GM21723 (cell line): ENCODE data around the gene NUTM2G.
"Not testable (repeated sequence)": the region's sequence is repeated elsewhere in the genome, so short reads cannot be mapped to it uniquely, and the experiment has no call there.

Experiments used
- ATAC-seq: cut with Tn5 transposase; IDR thresholded peaks from one replicate; pipeline ENCODE4 v1.9.1; 2021; ENCODE audit warnings: mild to moderate bottlenecking, moderate library complexity; ENCODE audit not compliant: unreplicated experiment

The NUTM2G gene

DNA sequence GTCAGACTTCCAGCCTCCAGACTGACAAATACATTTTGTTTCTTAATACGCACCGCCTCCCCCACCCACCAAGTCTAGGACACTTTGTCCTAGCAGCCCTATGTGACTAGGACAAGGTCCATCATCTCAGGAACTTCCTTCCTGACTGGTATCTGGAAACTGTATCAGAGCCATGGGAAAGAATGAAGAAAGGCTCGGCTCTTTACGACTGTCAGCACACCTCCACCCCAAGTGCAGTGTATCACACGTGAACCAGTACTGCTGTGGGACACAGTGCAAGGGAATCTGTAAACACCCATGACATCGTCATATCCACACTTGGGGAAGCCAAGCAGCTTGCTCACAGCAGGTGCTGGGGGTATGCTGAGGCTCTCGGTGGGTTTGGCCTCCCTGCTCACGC is 13.0 kb downstream of the NUTM2G start:
- not testable (repeated sequence) for ATAC-seq

DNA sequence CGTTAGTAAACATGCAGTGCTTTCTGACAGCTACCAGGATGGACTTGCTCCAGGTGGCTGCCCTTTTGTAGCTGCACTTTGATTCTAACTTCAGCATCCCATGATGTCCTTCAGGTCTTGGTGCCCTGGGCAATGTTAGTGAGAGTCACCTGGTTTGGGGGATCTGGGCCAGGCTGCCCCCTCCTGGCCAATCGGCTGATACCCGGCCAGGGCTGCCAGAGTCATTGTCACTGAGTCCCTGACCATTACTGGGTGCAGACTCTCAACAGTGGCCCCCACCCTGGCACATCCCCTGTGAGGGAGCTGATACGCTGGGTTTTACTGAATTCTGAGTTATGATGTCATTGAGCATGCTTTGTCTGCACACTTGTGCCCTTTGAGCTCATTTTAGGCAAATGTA is 13.5 kb downstream of the NUTM2G start:
- ATAC-seq: not testable (repeated sequence)

DNA sequence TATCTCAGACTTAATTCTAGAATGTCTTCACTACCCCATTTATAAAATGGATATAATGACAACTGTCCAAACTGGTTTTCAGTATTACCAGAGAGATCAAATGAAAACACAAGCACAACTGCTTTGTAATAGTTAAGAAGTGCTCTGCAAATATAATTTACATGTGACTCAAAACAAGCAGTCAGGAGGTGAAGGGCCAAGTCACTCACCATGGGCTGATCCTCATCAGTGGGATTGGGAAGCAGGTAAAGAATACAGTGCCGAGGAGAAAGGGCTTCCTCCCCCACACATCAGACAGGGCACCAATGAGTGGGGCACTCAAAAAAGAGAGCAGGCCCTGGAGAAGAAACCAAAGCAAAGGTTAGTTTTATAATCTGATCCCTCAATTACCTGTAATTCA is 20.7 kb downstream of the NUTM2G start:
- ATAC-seq: not testable (repeated sequence)

DNA sequence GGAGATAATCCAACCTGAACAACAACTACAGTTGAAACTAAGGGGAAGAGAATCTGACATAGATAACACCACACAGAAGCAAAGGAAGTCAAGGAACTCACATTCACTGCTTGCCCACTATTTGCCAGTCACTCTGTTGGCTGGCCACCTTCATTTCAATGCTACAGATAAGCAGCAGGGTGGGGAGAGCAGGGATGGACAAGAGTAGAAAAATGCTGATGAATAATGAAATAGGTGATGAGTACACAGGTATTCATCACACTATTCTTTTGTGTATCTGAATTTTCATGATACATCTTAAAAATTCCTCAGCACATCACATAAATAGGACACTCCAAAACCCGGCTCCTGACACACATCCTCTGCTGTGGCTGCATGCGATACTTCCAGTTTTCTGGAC is 21.9 kb downstream of the NUTM2G start:
- not testable (repeated sequence) for ATAC-seq

DNA sequence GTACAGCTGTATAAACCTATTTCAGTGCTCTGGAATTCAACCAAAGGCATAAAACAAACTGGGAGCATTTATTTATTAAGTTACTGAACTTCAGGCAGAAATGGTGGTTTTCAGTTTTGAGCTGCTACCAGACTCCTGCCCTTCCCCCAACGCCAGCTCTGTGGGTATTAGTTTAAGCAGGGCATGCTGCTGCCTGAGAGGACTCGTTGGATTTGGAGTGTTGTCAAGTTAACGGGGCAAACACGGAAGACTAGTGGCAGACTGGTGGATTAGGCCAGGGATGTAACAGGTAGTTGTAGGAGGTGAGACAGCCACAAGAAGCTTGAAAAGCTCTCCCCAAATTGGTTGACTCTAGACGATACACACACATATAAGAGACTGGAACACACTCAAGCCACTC is 38.9 kb downstream of the NUTM2G start:
- not testable (repeated sequence) for ATAC-seq

DNA sequence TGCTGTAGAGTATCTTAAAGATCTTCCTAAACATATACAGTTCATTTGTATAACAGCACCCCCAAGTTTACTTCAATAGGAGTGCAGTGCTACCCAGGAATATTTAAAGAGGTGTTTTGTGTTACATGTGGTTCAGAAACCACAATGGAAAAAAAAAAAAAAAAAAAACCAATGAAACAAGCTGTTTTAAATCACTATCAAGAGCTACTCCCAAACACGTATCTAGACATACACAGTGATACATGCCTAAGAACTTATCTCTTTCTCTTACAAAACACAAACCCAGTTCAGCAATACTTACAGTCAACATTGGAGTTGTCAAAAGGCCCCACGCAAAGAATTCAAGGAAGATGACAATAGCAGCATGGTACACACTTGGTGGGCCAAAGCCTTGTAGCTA is 43.9 kb downstream of the NUTM2G start:
- ATAC-seq: not testable (repeated sequence)

DNA sequence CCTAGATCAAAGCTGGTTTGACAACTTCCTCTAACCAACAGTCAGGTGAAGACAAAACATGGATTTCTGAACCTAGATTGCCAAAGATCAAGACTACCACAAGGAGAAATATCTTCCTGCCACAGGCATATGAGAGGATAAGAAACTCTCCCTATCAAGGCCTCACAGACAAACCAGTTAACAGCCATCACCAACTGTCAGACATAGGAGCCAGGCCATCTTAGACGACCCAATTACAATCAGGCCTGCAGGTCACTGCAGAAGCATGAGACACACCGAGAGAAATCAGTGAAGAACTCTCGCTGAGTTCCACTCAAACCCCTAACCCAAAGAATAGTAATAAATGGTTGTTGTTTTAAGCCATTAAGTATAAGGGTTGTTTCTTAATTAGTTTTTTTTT is 45.4 kb downstream of the NUTM2G start:
- not testable (repeated sequence) for ATAC-seq

GRCh38 chr9:96983496-96984122 is 55.0 kb downstream of the NUTM2G start:
- not testable (repeated sequence) for ATAC-seq

- ATAC-seq: not testable (repeated sequence)
Observed at GRCh38 chr9:96984139-96984538, 55.5 kb downstream of the NUTM2G start.

DNA sequence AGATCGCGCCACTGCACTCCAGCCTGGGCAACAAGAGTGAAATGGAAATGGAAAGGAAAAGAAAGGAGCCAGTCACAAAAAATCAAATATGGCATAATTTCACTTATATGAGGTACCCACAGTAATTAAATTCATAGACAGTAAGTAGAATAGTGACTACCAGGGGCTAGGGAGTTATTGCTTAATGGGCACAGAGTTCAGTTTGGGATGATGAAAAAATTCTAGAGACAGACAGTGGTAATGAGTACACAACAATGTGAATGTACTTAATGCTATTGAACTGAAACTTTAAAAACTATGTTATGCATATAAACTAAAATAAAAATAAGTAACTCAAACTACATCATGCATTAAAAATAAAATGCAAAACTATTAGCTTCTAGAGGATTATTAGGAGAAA is 56.2 kb downstream of the NUTM2G start:
- ATAC-seq: not testable (repeated sequence)
